ENCODE measurements around the gene RNASEH2B. TPM values are rescaled to one million over a fixed set of nuclear protein-coding genes. Genes with fewer than 3 reads are reported as not detected.

RNASEH2B gene
- total RNA-seq, 1 experiment from 2014 or later, result 28.1 TPM

DNA sequence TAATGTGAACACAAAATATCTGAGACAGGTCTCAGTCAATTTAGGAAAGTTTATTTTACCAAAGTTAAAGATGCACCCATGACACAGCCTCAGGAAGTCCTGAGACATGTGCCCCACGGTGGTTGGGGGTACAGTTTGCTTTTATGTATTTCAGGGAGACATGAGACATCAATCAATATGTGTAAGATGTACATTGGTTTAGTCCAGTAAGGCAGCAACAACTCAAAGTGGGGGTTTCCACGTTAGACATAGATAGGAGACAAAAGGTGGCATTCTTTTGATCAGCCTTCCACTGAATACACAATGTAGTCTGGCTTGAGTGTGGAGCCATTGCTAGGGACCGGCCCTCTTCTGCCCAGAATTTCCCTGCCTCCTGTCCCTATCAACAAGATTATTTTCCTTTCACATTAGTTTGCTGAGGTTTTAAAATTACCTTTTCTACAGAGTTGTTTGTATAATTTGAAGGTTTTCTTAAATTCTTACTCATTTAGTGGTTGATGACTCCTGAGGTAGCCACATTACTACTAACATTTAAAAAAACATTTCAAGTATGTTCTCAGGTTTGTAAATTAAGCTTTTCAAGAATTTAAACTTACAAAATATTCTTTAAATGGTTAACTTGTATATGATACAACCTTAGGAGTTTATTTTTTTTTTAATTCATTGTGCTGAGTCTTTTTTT lies 33.2 kb downstream of the RNASEH2B start:
- H3K4me1 Mint-ChIP-seq (ENCODE audit: low read depth, unreplicated experiment), result no peaks in the 10 kb centered on the region
- BruUV-seq (replicated peaks), result no TSS peak
- CTCF ChIA-PET, result interaction anchor here (0.6 kb wide), 1 partner anchor 94 kb away, joined by 4 read pairs; no protein-coding TSS in a partner anchor
- no peak for DNase-seq
- H3K9me3 Mint-ChIP-seq (ENCODE audit: low read depth, unreplicated experiment), result peaks cover 2% of the 10 kb centered on the region
- intact Hi-C loops (cut with micrococcal nuclease; ENCODE audit: unreplicated experiment), result no loop called here
- peaks cover 5% of the 10 kb centered on the region for H3K36me3 Mint-ChIP-seq (ENCODE audit: insufficient read depth, unreplicated experiment)
- H3K27me3 Mint-ChIP-seq (ENCODE audit: unreplicated experiment), result no peaks in the 10 kb centered on the region
- no peak for TF ChIP-seq CTCF (IDR thresholded peaks at IDR 0.05; ENCODE audit: unreplicated experiment)
- no peak overlapping the region for H3K4me3 Mint-ChIP-seq (ENCODE audit: low read depth, unreplicated experiment)
- H3K27ac Mint-ChIP-seq (ENCODE audit: unreplicated experiment), result no peak overlapping the region

DNA sequence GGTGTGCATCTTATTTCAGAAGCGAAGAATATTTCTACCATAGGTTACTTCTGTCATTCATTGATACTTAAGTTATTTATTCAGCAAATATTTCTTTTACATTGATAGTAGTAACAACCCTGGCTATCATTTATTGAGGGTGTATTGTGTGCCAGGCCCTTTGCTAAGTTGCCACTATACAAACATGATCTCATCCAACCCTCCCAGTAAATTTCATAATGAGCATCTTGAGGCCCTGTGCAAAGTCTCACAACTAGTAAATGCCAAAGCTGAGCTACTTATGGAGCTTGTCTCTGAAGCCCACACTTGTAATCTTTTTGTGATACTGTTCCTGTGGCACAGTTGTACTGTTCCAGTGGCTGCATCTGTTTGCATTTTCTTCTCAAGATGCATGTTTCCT lies 36.1 kb downstream of the RNASEH2B start:
- Mint-ChIP-seq H3K27ac (ENCODE audit: unreplicated experiment) (no peak overlapping the region), H3K4me1 (ENCODE audit: low read depth, unreplicated experiment) (no peaks in the 10 kb centered on the region), H3K27me3 (ENCODE audit: unreplicated experiment) (no peaks in the 10 kb centered on the region), H3K36me3 (ENCODE audit: insufficient read depth, unreplicated experiment) (peaks cover 5% of the 10 kb centered on the region), H3K9me3 (ENCODE audit: low read depth, unreplicated experiment) (no peaks in the 10 kb centered on the region), H3K4me3 (ENCODE audit: low read depth, unreplicated experiment) (no peak overlapping the region)
- no TSS peak for BruUV-seq (replicated peaks)
- DNase-seq, result no peak
- CTCF ChIA-PET, result no interaction called here
- intact Hi-C loops (cut with micrococcal nuclease; ENCODE audit: unreplicated experiment), result no loop called here
- no peak for TF ChIP-seq CTCF (IDR thresholded peaks at IDR 0.05; ENCODE audit: unreplicated experiment)

- H3K27me3 Mint-ChIP-seq (ENCODE audit: unreplicated experiment), result no peaks in the 10 kb centered on the region
- no peak for TF ChIP-seq CTCF (IDR thresholded peaks at IDR 0.05; ENCODE audit: unreplicated experiment)
- intact Hi-C loops (cut with micrococcal nuclease; ENCODE audit: unreplicated experiment), result no loop called here
- BruUV-seq (replicated peaks), result no TSS peak
- H3K9me3 Mint-ChIP-seq (ENCODE audit: low read depth, unreplicated experiment), result no peaks in the 10 kb centered on the region
- no peak for DNase-seq
- CTCF ChIA-PET, result no interaction called here
- H3K4me3 Mint-ChIP-seq (ENCODE audit: low read depth, unreplicated experiment), result no peak overlapping the region
- no peaks in the 10 kb centered on the region for H3K4me1 Mint-ChIP-seq (ENCODE audit: low read depth, unreplicated experiment)
- no peaks in the 10 kb centered on the region for H3K36me3 Mint-ChIP-seq (ENCODE audit: insufficient read depth, unreplicated experiment)
- no peak overlapping the region for H3K27ac Mint-ChIP-seq (ENCODE audit: unreplicated experiment)
These were observed 39.0 kb downstream of the RNASEH2B start for GRCh38 chr13:50948601-50949000.

GRCh38 chr13:50950849-50951248 lies 41.3 kb downstream of the RNASEH2B start:
- intact Hi-C loops (cut with micrococcal nuclease; ENCODE audit: unreplicated experiment), result no loop called here
- DNase-seq, result no peak
- Mint-ChIP-seq H3K27ac (ENCODE audit: unreplicated experiment) (no peak overlapping the region), H3K4me1 (ENCODE audit: low read depth, unreplicated experiment) (no peaks in the 10 kb centered on the region), H3K36me3 (ENCODE audit: insufficient read depth, unreplicated experiment) (no peaks in the 10 kb centered on the region), H3K4me3 (ENCODE audit: low read depth, unreplicated experiment) (no peak overlapping the region), H3K9me3 (ENCODE audit: low read depth, unreplicated experiment) (no peaks in the 10 kb centered on the region), H3K27me3 (ENCODE audit: unreplicated experiment) (no peaks in the 10 kb centered on the region)
- no TSS peak for BruUV-seq (replicated peaks)
- TF ChIP-seq CTCF (IDR thresholded peaks at IDR 0.05; ENCODE audit: unreplicated experiment), result no peak
- CTCF ChIA-PET, result no interaction called here
